Esophagus muscularis mucosa (tissue), 4 donors: ENCODE measurements around the gene CD80.

Experiments used
- CTCF ChIP-seq, 3 experiments: fragments of 200-600 bp in 2 of 3; fragments of 450-650 bp in 1 of 3; sonication (generic) in 2 of 3; IDR thresholded peaks; one replicate each; pipeline ENCODE4 v1.5.1; 2017 to 2019; ENCODE audit warnings: antibody characterized with exemption in 3 of 3, mild to moderate bottlenecking in 2 of 3, moderate library complexity in 1 of 3
- EP300 ChIP-seq: sonication (generic); formaldehyde crosslinking; IDR thresholded peaks from one replicate; pipeline ENCODE4 v1.6.1; 2017; ENCODE audit warnings: antibody characterized with exemption
- POLR2A ChIP-seq: fragments of 450-650 bp; IDR thresholded peaks from one replicate; pipeline ENCODE4 v1.6.1; 2017; ENCODE audit warnings: antibody characterized with exemption, moderate library complexity, mild to moderate bottlenecking, low read depth
- POLR2AphosphoS5 ChIP-seq, 2 donors: sonication (generic); formaldehyde crosslinking; IDR thresholded peaks; one replicate each; pipeline ENCODE4 v1.6.1; 2017; ENCODE audit warnings: antibody characterized with exemption in 2 of 2

DNA sequence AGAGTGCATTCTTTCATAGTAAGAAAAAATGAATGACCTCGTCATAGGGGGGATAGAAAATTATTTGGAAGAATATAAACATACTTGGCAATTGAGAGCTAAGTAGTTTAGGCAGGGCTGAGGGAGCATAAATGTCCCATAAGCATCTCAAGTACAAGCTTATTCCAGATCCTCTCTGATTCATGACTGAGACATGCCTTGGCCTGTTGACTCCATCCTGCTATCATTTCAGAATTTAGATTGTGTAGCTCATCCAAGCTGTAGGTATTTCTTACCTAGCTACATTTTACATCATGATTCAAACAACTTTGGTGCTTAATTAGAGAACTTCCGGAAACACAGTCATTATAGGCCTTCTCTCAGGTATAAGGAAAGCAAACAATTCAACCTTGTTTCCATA lies 78.3 kb downstream of the CD80 start:
- TF ChIP-seq EP300 (no peak), CTCF (IDR thresholded peaks at IDR 0.05) (no peak), POLR2AphosphoS5 (IDR thresholded peaks at IDR 0.05) (no peak), POLR2A (no peak)
